ENCODE measurements around the gene NAA25.

GRCh38 chr12:112096667-112097066 is 11.9 kb downstream of the NAA25 start:
- TF ChIP-seq, protein P1, sequence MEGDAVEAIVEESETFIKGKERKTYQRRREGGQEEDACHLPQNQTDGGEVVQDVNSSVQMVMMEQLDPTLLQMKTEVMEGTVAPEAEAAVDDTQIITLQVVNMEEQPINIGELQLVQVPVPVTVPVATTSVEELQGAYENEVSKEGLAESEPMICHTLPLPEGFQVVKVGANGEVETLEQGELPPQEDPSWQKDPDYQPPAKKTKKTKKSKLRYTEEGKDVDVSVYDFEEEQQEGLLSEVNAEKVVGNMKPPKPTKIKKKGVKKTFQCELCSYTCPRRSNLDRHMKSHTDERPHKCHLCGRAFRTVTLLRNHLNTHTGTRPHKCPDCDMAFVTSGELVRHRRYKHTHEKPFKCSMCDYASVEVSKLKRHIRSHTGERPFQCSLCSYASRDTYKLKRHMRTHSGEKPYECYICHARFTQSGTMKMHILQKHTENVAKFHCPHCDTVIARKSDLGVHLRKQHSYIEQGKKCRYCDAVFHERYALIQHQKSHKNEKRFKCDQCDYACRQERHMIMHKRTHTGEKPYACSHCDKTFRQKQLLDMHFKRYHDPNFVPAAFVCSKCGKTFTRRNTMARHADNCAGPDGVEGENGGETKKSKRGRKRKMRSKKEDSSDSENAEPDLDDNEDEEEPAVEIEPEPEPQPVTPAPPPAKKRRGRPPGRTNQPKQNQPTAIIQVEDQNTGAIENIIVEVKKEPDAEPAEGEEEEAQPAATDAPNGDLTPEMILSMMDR (IDR thresholded peaks at IDR 0.05), result no peak
- no peak for TF ChIP-seq POLR2A (IDR thresholded peaks at IDR 0.05)
